A549 (cell line): ENCODE results near the gene NT5E. TPM values are rescaled to one million over a fixed set of nuclear protein-coding genes. Genes with fewer than 3 reads are reported as not detected.

Experiments
- ATAC-seq, 2 experiments: fragments of 200-7000 bp in 1 of 2; fragments of >200 bp in 1 of 2; cut with Nextera tagmentation in 1 of 2; cut with Tn5 transposase in 1 of 2; 3 replicates each; pipeline versions ENCODE4 v1.8.0 to v1.9.1; 2018 to 2020; ENCODE audit warnings: mild to moderate bottlenecking in 1 of 2, moderate library complexity in 1 of 2
- CTCF ChIA-PET: fragments of 300-600 bp; sonication (Branson Sonifier 250); formaldehyde crosslinking; extraction: SDS; loops from one replicate; lab custom pipeline; 2021; ENCODE audit warnings: antibody characterized with exemption, inconsistent platforms; lab: Yijun Ruan, JAX
- POLR2A ChIA-PET: fragments of 350-600 bp; formaldehyde crosslinking; extraction: SDS; loops from one replicate; lab custom pipeline; 2021; ENCODE audit warnings: antibody characterized with exemption, inconsistent platforms; lab: Yijun Ruan, JAX
- DNase-seq, 2 experiments: peaks; one replicate each; pipeline versions ENCODE4 v3.0.0 to v3.0.0-alpha.2; 2011 to 2016; ENCODE audit warnings: low read depth in 1 of 2, low spot score in 1 of 2
- FAIRE-seq: peaks from 2 replicates; lab custom pipeline; 2011; peaks lifted over from hg19 to GRCh38; lab: Jason Lieb, UNC
- H3K27ac ChIP-seq, 2 experiments: fragments of >200 bp; sonication (Bioruptor Twin); formaldehyde crosslinking; 3 replicates each; pipeline ENCODE4 v1.5.1; 2016 to 2017
- H3K4me1 ChIP-seq: fragments of >200 bp; sonication (Bioruptor Twin); formaldehyde crosslinking; 3 replicates; pipeline ENCODE4 v1.6.1; 2016
- H3K4me2 ChIP-seq: fragments of >200 bp; sonication (Bioruptor Twin); formaldehyde crosslinking; 3 replicates; pipeline ENCODE4 v1.6.1; 2016
- H3K4me3 ChIP-seq: fragments of >200 bp; sonication (Bioruptor Twin); formaldehyde crosslinking; 3 replicates; pipeline ENCODE4 v1.5.1; 2016
- H3K9me3 ChIP-seq: fragments of >200 bp; sonication (Bioruptor Twin); formaldehyde crosslinking; 3 replicates; pipeline ENCODE4 v1.6.1; 2016
- CBX2 ChIP-seq: fragments of 200-600 bp; sonication (generic); IDR thresholded peaks from 2 replicates; pipeline ENCODE4 v1.6.1; 2016; ENCODE audit warnings: low read depth, mild to moderate bottlenecking, borderline replicate concordance
- CBX8 ChIP-seq: fragments of 200-600 bp; sonication (generic); IDR thresholded peaks from 2 replicates; pipeline ENCODE4 v1.6.1; 2016
- CEBPB ChIP-seq, 2 experiments: fragments of >200 bp in 1 of 2; sonication (Bioruptor Twin) in 1 of 2; formaldehyde crosslinking in 1 of 2; IDR thresholded peaks; 2 replicates each; pipeline ENCODE4 v1.6.1; 2012 to 2016
- CHD2 ChIP-seq: fragments of 150-350 bp; IDR thresholded peaks from 2 replicates; pipeline ENCODE4 v1.6.1; 2014; ENCODE audit warnings: low read length; ENCODE audit not compliant: partially characterized antibody
- CHD4 ChIP-seq: fragments of 200-600 bp; sonication (generic); IDR thresholded peaks from 2 replicates; pipeline ENCODE4 v1.6.1; 2016; ENCODE audit warnings: antibody characterized with exemption, mild to moderate bottlenecking, borderline replicate concordance
- EHMT2 ChIP-seq: fragments of 200-600 bp; sonication (generic); IDR thresholded peaks from 2 replicates; pipeline ENCODE4 v1.6.1; 2016; ENCODE audit warnings: antibody characterized with exemption, low read depth, mild to moderate bottlenecking, moderate library complexity
- ESRRA ChIP-seq: fragments of 150-350 bp; IDR thresholded peaks from 2 replicates; pipeline ENCODE4 v1.6.1; 2014; ENCODE audit warnings: mild to moderate bottlenecking, low read length, borderline replicate concordance
- FOSB ChIP-seq: fragments of 250-450 bp; sonication (Bioruptor Pico); IDR thresholded peaks from 2 replicates; pipeline ENCODE4 v1.5.0; 2020; ENCODE audit warnings: mild to moderate bottlenecking, moderate library complexity
- FOSL2 ChIP-seq, 2 experiments: fragments of 450-650 bp in 1 of 2; fragments of >200 bp in 1 of 2; sonication (Bioruptor Twin) in 1 of 2; formaldehyde crosslinking; IDR thresholded peaks; 2 replicates each; pipeline versions ENCODE4 v1.5.0 to v1.6.1; 2016 to 2020; ENCODE audit warnings: mild to moderate bottlenecking in 1 of 2, moderate library complexity in 1 of 2
- HDAC2 ChIP-seq: fragments of 200-600 bp; sonication (generic); IDR thresholded peaks from 2 replicates; pipeline ENCODE4 v1.6.1; 2016
- HEYL ChIP-seq: fragments of 250-450 bp; sonication (Bioruptor Pico); IDR thresholded peaks from 2 replicates; pipeline ENCODE4 v1.8.0; 2021; ENCODE audit warnings: mild to moderate bottlenecking, moderate library complexity
- HOXB13 ChIP-seq: fragments of 250-450 bp; sonication (Bioruptor Pico); IDR thresholded peaks from 2 replicates; pipeline ENCODE4 v1.5.0; 2020; ENCODE audit warnings: low read depth, mild to moderate bottlenecking, moderate library complexity
- HOXB5 ChIP-seq: fragments of 250-450 bp; sonication (Bioruptor Pico); IDR thresholded peaks from 2 replicates; pipeline ENCODE4 v1.5.0; 2020; ENCODE audit warnings: mild to moderate bottlenecking, moderate library complexity
- JUN ChIP-seq, 2 experiments: fragments of >200 bp; sonication (Bioruptor Twin); formaldehyde crosslinking; IDR thresholded peaks; 2 replicates in 1 of 2; 3 replicates in 1 of 2; pipeline ENCODE4 v1.6.1; 2016 to 2017
- JUNB ChIP-seq: fragments of >200 bp; sonication (Bioruptor Twin); formaldehyde crosslinking; IDR thresholded peaks from 2 replicates; pipeline ENCODE4 v1.6.1; 2016
- KDM5A ChIP-seq: fragments of 200-600 bp; sonication (generic); IDR thresholded peaks from 2 replicates; pipeline ENCODE4 v1.6.1; 2016; ENCODE audit warnings: antibody characterized with exemption, mild to moderate bottlenecking
- MAZ ChIP-seq: fragments of 150-350 bp; IDR thresholded peaks from 2 replicates; pipeline ENCODE4 v1.6.1; 2014; ENCODE audit warnings: antibody characterized with exemption, low read depth, low read length, borderline replicate concordance
- PHF8 ChIP-seq: fragments of 200-600 bp; sonication (generic); IDR thresholded peaks from 2 replicates; pipeline ENCODE4 v1.6.1; 2016; ENCODE audit warnings: low read depth, mild to moderate bottlenecking, antibody characterized with exemption, moderate library complexity, borderline replicate concordance
- POLR2A ChIP-seq: IDR thresholded peaks from 2 replicates; pipeline ENCODE4 v1.6.1; 2012; ENCODE audit warnings: mild to moderate bottlenecking, low read length
- POLR2AphosphoS2 ChIP-seq: conservative IDR thresholded peaks from 2 replicates; pipeline ENCODE4 v1.6.1; 2012; ENCODE audit warnings: low read length, improper control_type of control experiment, inconsistent platforms
- RAD21 ChIP-seq, 2 experiments: fragments of >200 bp in 1 of 2; sonication (Bioruptor Twin) in 1 of 2; formaldehyde crosslinking in 1 of 2; IDR thresholded peaks in 1 of 2; conservative IDR thresholded peaks in 1 of 2; 2 replicates in 1 of 2; 3 replicates in 1 of 2; pipeline ENCODE4 v1.6.1; 2012 to 2018; ENCODE audit warnings: inconsistent platforms in 1 of 2
- RCOR1 ChIP-seq: fragments of 150-350 bp; IDR thresholded peaks from 2 replicates; pipeline ENCODE4 v1.6.1; 2014; ENCODE audit warnings: antibody characterized with exemption, low read length, low read depth
- RFX5 ChIP-seq: fragments of 450-650 bp; IDR thresholded peaks from 2 replicates; pipeline ENCODE4 v1.7.1; 2014; ENCODE audit warnings: antibody characterized with exemption, mild to moderate bottlenecking, moderate library complexity
- TFCP2L1 ChIP-seq: fragments of 250-450 bp; sonication (Bioruptor Pico); IDR thresholded peaks from 2 replicates; pipeline ENCODE4 v1.5.0; 2021; ENCODE audit warnings: mild to moderate bottlenecking
- ZC3H11A ChIP-seq: fragments of 450-650 bp; IDR thresholded peaks from 2 replicates; pipeline ENCODE4 v1.6.1; 2014; ENCODE audit warnings: antibody characterized with exemption, mild to moderate bottlenecking
- WGBS: methylation state at CpG from one replicate; pipeline ENCODE4 v1.1.6; 2017; ENCODE audit errors: missing lambda C conversion rate; 5-methylcytosine and 5-hydroxymethylcytosine counted together
- polyA plus RNA-seq, 4 experiments: library from polyadenylated mRNA; depleted of rRNA in 3 of 4; stranded (reverse); fragments of >200 nt; fragmentation: RNase III in 1 of 4; extraction: RNeasy Plus Mini Kit Qiagen cat#74134 plus additional on column Dnase treatment in 1 of 4; gene quantifications; 2 replicates in 3 of 4; 3 replicates in 1 of 4; pipeline ENCODE4 v1.2.3, GENCODE V29; 2011 to 2017
- TF ChIP-seq, protein P1 (sequence below): fragments of >200 bp; sonication (Bioruptor Twin); formaldehyde crosslinking; IDR thresholded peaks from 2 replicates; pipeline ENCODE4 v1.6.1; 2016
- TF ChIP-seq, protein P2 (sequence below): IDR thresholded peaks from 2 replicates; pipeline ENCODE4 v1.6.1; 2012; ENCODE audit warnings: low read depth, borderline replicate concordance
- TF ChIP-seq, protein P3 (sequence below): fragments of 250-450 bp; sonication (Bioruptor Pico); IDR thresholded peaks from 2 replicates; pipeline ENCODE4 v1.5.0; 2020; ENCODE audit warnings: low read depth, mild to moderate bottlenecking, moderate library complexity
- TF ChIP-seq, protein P4 (sequence below): fragments of >200 bp; sonication (Bioruptor Twin); formaldehyde crosslinking; IDR thresholded peaks from 3 replicates; pipeline ENCODE4 v1.5.1; 2016
- TF ChIP-seq, protein P5 (sequence below): fragments of 150-350 bp; IDR thresholded peaks from 2 replicates; pipeline ENCODE4 v1.6.1; 2014; ENCODE audit warnings: low read depth, mild to moderate bottlenecking, low read length
- TF ChIP-seq, protein P6 (sequence below): fragments of 200-600 bp; sonication (generic); IDR thresholded peaks from 2 replicates; pipeline ENCODE4 v1.6.1; 2016; ENCODE audit warnings: antibody characterized with exemption, mild to moderate bottlenecking, moderate library complexity

The NT5E gene
- polyA plus RNA-seq, 2 of the 4 experiments (the other 2 are of a cell fraction) = 18.9 to 54.8 TPM

DNA sequence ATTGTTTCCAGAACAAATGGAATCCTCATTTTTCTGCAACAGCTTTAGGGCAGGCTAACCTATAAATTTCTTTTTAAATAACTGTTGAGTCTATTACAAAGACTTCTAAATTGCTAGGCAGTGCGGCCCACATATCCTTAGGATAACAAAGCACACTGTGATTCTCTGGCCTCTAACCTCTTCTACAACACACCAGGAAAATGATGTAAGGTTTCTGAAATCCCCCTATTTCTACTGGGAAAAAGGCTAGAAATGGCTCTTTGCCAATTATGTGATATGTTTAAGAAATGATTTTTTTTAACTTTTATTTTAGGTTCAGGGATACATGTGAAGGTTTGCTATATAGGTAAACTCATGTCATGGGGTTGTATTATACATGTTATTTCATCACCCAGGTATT is 17.3 kb upstream of the NT5E start:
- H3K4me3 ChIP-seq = no peak overlapping the region
- H3K4me1 ChIP-seq = peaks cover 3% of the 10 kb centered on the region; the same call in 1 of the 3 replicates
- ChIA-PET POLR2A (no interaction called here), CTCF (no interaction called here)
- H3K27ac ChIP-seq = no peak overlapping the region
- ATAC-seq = no peak
- H3K9me3 ChIP-seq = no peaks in the 10 kb centered on the region
- no peak overlapping the region for H3K4me2 ChIP-seq
- 100% methylated on average over 1 of the region's 1 CpG for WGBS
- TF ChIP-seq KDM5A (no peak), RFX5 (no peak), RAD21 (conservative IDR thresholded peaks at IDR 0.05 in 1 of 2, IDR thresholded peaks at IDR 0.05 in 1 of 2) (no peak), CBX8 (no peak), MAZ (no peak), JUN (IDR thresholded peaks at IDR 0.05) (no peak), PHF8 (no peak), CHD4 (no peak), CBX2 (no peak), ESRRA (no peak), HOXB5 (CRISPR knock-in tag) (no peak), FOSL2 (IDR thresholded peaks at IDR 0.05) (no peak), FOSL2 (CRISPR knock-in tag; IDR thresholded peaks at IDR 0.05) (no peak), HOXB13 (no peak), ZC3H11A (no peak), FOSB (CRISPR knock-in tag) (no peak), POLR2A (no peak), TFCP2L1 (CRISPR knock-in tag) (no peak)
- TF ChIP-seq, protein P1, sequence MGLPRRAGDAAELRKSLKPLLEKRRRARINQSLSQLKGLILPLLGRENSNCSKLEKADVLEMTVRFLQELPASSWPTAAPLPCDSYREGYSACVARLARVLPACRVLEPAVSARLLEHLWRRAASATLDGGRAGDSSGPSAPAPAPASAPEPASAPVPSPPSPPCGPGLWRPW = no peak
- TF ChIP-seq, protein P2, sequence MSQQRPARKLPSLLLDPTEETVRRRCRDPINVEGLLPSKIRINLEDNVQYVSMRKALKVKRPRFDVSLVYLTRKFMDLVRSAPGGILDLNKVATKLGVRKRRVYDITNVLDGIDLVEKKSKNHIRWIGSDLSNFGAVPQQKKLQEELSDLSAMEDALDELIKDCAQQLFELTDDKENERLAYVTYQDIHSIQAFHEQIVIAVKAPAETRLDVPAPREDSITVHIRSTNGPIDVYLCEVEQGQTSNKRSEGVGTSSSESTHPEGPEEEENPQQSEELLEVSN = no peak
- DNase-seq = no peak
- FAIRE-seq = no peak

DNA sequence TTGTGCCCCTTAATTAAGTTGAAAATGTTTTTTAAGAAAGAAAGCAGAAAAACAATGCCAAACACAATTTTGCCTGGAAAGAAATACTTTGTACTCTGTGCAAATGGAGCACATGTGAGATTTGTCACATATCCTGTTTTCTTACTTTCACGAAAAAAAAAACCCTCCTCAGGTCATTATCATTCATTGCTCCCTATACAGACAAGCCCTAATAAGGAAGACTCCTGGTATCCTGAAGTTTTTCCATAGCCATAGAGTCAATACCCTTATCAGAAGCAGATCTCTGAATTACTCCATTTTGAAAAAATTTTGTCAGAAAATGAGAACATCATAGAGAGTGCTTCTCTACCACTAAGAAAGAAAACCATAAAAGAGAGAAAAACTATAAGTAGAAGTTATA is 14.0 kb upstream of the NT5E start:
- ATAC-seq (no peak), FAIRE-seq (no peak), DNase-seq (no peak)
- Histone ChIP-seq H3K27ac (no peak overlapping the region), H3K4me2 (no peak overlapping the region), H3K4me1 (peaks cover 3% of the 10 kb centered on the region; the same call in 1 of the 3 replicates), H3K4me3 (no peak overlapping the region), H3K9me3 (no peaks in the 10 kb centered on the region)
- WGBS = 74% methylated on average over 1 of the region's 1 CpG
- TF ChIP-seq, protein P3, sequence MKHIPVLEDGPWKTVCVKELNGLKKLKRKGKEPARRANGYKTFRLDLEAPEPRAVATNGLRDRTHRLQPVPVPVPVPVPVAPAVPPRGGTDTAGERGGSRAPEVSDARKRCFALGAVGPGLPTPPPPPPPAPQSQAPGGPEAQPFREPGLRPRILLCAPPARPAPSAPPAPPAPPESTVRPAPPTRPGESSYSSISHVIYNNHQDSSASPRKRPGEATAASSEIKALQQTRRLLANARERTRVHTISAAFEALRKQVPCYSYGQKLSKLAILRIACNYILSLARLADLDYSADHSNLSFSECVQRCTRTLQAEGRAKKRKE = no peak
- TF ChIP-seq, protein P4, sequence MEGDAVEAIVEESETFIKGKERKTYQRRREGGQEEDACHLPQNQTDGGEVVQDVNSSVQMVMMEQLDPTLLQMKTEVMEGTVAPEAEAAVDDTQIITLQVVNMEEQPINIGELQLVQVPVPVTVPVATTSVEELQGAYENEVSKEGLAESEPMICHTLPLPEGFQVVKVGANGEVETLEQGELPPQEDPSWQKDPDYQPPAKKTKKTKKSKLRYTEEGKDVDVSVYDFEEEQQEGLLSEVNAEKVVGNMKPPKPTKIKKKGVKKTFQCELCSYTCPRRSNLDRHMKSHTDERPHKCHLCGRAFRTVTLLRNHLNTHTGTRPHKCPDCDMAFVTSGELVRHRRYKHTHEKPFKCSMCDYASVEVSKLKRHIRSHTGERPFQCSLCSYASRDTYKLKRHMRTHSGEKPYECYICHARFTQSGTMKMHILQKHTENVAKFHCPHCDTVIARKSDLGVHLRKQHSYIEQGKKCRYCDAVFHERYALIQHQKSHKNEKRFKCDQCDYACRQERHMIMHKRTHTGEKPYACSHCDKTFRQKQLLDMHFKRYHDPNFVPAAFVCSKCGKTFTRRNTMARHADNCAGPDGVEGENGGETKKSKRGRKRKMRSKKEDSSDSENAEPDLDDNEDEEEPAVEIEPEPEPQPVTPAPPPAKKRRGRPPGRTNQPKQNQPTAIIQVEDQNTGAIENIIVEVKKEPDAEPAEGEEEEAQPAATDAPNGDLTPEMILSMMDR = no peak
- TF ChIP-seq JUNB (no peak), POLR2AphosphoS2 (no peak), CHD2 (no peak), HEYL (no peak), CEBPB (IDR thresholded peaks at IDR 0.05) (no peak), EHMT2 (no peak), MAZ (no peak), HOXB5 (CRISPR knock-in tag) (no peak), HDAC2 (no peak), POLR2A (no peak), RCOR1 (no peak)
- TF ChIP-seq, protein P5, sequence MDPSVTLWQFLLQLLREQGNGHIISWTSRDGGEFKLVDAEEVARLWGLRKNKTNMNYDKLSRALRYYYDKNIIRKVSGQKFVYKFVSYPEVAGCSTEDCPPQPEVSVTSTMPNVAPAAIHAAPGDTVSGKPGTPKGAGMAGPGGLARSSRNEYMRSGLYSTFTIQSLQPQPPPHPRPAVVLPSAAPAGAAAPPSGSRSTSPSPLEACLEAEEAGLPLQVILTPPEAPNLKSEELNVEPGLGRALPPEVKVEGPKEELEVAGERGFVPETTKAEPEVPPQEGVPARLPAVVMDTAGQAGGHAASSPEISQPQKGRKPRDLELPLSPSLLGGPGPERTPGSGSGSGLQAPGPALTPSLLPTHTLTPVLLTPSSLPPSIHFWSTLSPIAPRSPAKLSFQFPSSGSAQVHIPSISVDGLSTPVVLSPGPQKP = no peak
- TF ChIP-seq, protein P6, sequence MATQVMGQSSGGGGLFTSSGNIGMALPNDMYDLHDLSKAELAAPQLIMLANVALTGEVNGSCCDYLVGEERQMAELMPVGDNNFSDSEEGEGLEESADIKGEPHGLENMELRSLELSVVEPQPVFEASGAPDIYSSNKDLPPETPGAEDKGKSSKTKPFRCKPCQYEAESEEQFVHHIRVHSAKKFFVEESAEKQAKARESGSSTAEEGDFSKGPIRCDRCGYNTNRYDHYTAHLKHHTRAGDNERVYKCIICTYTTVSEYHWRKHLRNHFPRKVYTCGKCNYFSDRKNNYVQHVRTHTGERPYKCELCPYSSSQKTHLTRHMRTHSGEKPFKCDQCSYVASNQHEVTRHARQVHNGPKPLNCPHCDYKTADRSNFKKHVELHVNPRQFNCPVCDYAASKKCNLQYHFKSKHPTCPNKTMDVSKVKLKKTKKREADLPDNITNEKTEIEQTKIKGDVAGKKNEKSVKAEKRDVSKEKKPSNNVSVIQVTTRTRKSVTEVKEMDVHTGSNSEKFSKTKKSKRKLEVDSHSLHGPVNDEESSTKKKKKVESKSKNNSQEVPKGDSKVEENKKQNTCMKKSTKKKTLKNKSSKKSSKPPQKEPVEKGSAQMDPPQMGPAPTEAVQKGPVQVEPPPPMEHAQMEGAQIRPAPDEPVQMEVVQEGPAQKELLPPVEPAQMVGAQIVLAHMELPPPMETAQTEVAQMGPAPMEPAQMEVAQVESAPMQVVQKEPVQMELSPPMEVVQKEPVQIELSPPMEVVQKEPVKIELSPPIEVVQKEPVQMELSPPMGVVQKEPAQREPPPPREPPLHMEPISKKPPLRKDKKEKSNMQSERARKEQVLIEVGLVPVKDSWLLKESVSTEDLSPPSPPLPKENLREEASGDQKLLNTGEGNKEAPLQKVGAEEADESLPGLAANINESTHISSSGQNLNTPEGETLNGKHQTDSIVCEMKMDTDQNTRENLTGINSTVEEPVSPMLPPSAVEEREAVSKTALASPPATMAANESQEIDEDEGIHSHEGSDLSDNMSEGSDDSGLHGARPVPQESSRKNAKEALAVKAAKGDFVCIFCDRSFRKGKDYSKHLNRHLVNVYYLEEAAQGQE = no peak
- ChIA-PET POLR2A (no interaction called here), CTCF (no interaction called here)
